Measurements from ENCODE around the gene AFG3L2.

DNA sequence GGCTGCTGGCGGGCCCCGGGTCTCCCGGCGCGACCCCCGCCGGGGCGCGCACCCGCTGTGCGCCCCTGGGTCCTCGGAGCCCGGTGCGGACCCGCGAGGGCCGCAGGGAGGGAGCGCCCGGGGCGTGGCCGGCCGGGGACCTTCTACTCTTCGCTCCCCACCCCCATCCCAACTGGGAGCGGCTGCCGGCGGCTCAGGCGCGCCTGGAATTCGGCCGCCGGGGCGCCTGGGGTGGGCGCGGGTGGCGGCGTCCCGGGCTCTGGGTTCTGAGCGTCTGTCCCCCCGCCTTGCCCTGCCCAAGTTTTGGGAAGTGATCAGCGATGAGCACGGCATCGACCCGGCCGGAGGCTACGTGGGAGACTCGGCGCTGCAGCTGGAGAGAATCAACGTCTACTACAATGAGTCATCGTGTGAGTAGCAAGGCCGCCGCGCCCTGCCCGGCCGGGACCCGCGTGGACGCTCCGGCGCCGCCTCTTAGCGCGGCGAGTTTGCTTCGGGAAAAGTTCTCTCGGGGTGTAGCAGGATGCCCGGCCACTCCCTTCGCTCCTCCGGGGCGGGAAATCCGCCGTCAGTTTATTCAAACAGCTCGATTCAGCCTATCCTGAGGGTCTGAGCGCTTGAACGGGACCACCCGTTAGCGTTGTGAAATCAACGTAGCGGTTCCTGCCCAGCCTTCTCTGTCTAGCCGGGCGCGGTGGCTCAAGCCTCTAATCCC, 68.5 kb downstream of the AFG3L2 start:
- TF ChIP-seq, protein P1, sequence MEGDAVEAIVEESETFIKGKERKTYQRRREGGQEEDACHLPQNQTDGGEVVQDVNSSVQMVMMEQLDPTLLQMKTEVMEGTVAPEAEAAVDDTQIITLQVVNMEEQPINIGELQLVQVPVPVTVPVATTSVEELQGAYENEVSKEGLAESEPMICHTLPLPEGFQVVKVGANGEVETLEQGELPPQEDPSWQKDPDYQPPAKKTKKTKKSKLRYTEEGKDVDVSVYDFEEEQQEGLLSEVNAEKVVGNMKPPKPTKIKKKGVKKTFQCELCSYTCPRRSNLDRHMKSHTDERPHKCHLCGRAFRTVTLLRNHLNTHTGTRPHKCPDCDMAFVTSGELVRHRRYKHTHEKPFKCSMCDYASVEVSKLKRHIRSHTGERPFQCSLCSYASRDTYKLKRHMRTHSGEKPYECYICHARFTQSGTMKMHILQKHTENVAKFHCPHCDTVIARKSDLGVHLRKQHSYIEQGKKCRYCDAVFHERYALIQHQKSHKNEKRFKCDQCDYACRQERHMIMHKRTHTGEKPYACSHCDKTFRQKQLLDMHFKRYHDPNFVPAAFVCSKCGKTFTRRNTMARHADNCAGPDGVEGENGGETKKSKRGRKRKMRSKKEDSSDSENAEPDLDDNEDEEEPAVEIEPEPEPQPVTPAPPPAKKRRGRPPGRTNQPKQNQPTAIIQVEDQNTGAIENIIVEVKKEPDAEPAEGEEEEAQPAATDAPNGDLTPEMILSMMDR (IDR thresholded peaks at IDR 0.05), result no peak
- TF ChIP-seq POLR2A (IDR thresholded peaks at IDR 0.05), result peak; percentile 46 to 66
